Measurements from ENCODE around the gene TNK1.

TNK1 gene

GRCh38 chr17:7429722-7430121 lies 48.8 kb downstream of the TNK1 start:
- H3K4me3 ChIP-seq (ENCODE audit: low read depth, low read length) = no peak overlapping the region
- no peaks in the 10 kb centered on the region for H3K9me3 ChIP-seq (ENCODE audit: control insufficient read depth, insufficient read depth, low read depth, low read length)
- POLR2A ChIA-PET = interaction anchor here (1.5 kb wide), 1 partner anchor 25 kb away, joined by 3 read pairs; the partner anchor contains the start of gene TMEM256
- TF ChIP-seq ZNF654 (tag by site-specific recombination; IDR thresholded peaks at IDR 0.05; ENCODE audit: low read depth) (no peak), EGR2 (tag by site-specific recombination; IDR thresholded peaks at IDR 0.05; ENCODE audit: low read depth) (peak; percentile 49), ZFHX2 (tag by site-specific recombination; conservative IDR thresholded peaks at IDR 0.05) (peak; percentile 36; the same call in 1 of the 2 replicates)
- CTCF ChIA-PET = interaction anchor here (1.1 kb wide), 1 partner anchor 74 kb away, joined by 3 read pairs; the partner anchor contains the start of gene TMEM95
- H3K27ac ChIP-seq (ENCODE audit: extremely low read depth, low read depth, low read length) = no peak overlapping the region
- H3K36me3 ChIP-seq (ENCODE audit: control insufficient read depth in 2 of 2, insufficient read depth in 1 of 2, low read length in 2 of 2) = no peaks in the 10 kb centered on the region
- no peaks in the 10 kb centered on the region for H3K4me1 ChIP-seq (ENCODE audit: control insufficient read depth, insufficient read depth, low read length)

DNA sequence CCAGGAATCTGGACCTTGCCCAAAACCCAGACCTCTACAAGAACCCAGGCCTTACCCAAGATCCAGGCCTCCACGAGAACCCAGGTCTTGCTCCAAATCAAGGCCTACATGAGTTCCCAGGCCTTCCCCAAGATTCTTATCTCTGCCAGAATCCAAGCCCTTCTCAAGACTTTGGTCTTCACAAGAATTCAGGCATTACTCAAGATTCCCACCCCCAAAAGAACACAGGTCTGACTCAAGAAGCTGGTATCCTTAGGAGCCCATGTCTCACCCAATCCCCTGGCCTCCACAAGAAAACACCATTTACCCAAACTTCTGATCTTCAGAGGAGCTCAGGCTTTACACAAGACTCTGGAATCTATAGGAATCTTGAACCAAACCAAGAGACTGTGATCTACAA lies 50.3 kb downstream of the TNK1 start:
- Histone ChIP-seq H3K9me3 (ENCODE audit: control insufficient read depth, insufficient read depth, low read depth, low read length) (no peaks in the 10 kb centered on the region), H3K4me1 (ENCODE audit: control insufficient read depth, insufficient read depth, low read length) (peaks cover 6% of the 10 kb centered on the region), H3K36me3 (ENCODE audit: control insufficient read depth in 2 of 2, insufficient read depth in 1 of 2, low read length in 2 of 2) (no peaks in the 10 kb centered on the region), H3K4me3 (ENCODE audit: low read depth, low read length) (no peak overlapping the region), H3K27ac (ENCODE audit: extremely low read depth, low read depth, low read length) (no peak overlapping the region)
- no peak for TF ChIP-seq ZNF501 (tag by site-specific recombination; IDR thresholded peaks at IDR 0.05)
- no peak for TF ChIP-seq ZNF362 (tag by site-specific recombination; IDR thresholded peaks at IDR 0.05)
- TF ChIP-seq ZNF132 (tag by site-specific recombination; IDR thresholded peaks at IDR 0.05; ENCODE audit: borderline replicate concordance) = no peak
- no peak for TF ChIP-seq ZNF140 (tag by site-specific recombination; IDR thresholded peaks at IDR 0.05)
- TF ChIP-seq ZNF658 (tag by site-specific recombination; IDR thresholded peaks at IDR 0.05) = no peak
- TF ChIP-seq PRDM4 (tag by site-specific recombination; IDR thresholded peaks at IDR 0.05) = no peak
- TF ChIP-seq ZNF488 (tag by site-specific recombination; IDR thresholded peaks at IDR 0.05) = no peak
- no peak for TF ChIP-seq ZSCAN18 (tag by site-specific recombination; IDR thresholded peaks at IDR 0.05)
- TF ChIP-seq KLF17 (tag by site-specific recombination; IDR thresholded peaks at IDR 0.05) = no peak
- TF ChIP-seq REST (tag by site-specific recombination; IDR thresholded peaks at IDR 0.05) = no peak
- TF ChIP-seq ZNF335 (tag by site-specific recombination; conservative IDR thresholded peaks at IDR 0.05) = no peak
- no peak for TF ChIP-seq BCL11A (tag by site-specific recombination; IDR thresholded peaks at IDR 0.05; ENCODE audit: low read depth)
- no peak for TF ChIP-seq ZNF707 (tag by site-specific recombination; IDR thresholded peaks at IDR 0.05)
- TF ChIP-seq BCL6B (tag by site-specific recombination; IDR thresholded peaks at IDR 0.05) = no peak
- TF ChIP-seq WT1 (tag by site-specific recombination; IDR thresholded peaks at IDR 0.05) = no peak
- POLR2A ChIA-PET = interaction anchor here (1.0 to 1.5 kb wide), 2 partner anchors 27 kb away, joined by 3 read pairs; partner anchors contain the start of gene TMEM256
- CTCF ChIA-PET = interaction anchor here (0.6 to 1.1 kb wide), 2 partner anchors 75 to 91 kb away, joined by 3 to 6 read pairs; no protein-coding TSS in a partner anchor

Measured in HEK293 (cell line).